ENCODE measurements around the gene TTN.

TTN gene

GRCh38 chr2:178584666-178585065 lies 222.6 kb downstream of the TTN start:
- TF ChIP-seq CTCF (IDR thresholded peaks at IDR 0.05) = no peak
- no peak for DNase-seq (ENCODE audit: low spot score)
- H3K27ac ChIP-seq = no peak overlapping the region
- H3K4me3 ChIP-seq = no peak overlapping the region

GRCh38 chr2:178579006-178579405 lies 228.2 kb downstream of the TTN start:
- TF ChIP-seq CTCF (IDR thresholded peaks at IDR 0.05) = no peak
- DNase-seq (ENCODE audit: low spot score) = no peak

GRCh38 chr2:178574789-178575188 lies 232.4 kb downstream of the TTN start:
- no peak for TF ChIP-seq CTCF (IDR thresholded peaks at IDR 0.05)
- DNase-seq (ENCODE audit: low spot score) = no peak
- no peak overlapping the region for H3K27ac ChIP-seq
- H3K4me3 ChIP-seq = no peak overlapping the region

More at GRCh38 chr2:178579006-178579405, 228.2 kb downstream of the TTN start:
- H3K27ac ChIP-seq = no peak overlapping the region
- H3K4me3 ChIP-seq = no peak overlapping the region

GRCh38 chr2:178568227-178568626 lies 239.0 kb downstream of the TTN start:
- Histone ChIP-seq H3K4me3 (no peak overlapping the region), H3K27ac (no peak overlapping the region)
- DNase-seq (ENCODE audit: low spot score) = no peak
- no peak for TF ChIP-seq CTCF (IDR thresholded peaks at IDR 0.05)

- no peak for DNase-seq (ENCODE audit: low spot score)
- TF ChIP-seq CTCF (IDR thresholded peaks at IDR 0.05) = no peak
- Histone ChIP-seq H3K4me3 (no peak overlapping the region), H3K27ac (no peak overlapping the region)
Measured at GRCh38 chr2:178553047-178553446, 254.2 kb downstream of the TTN start.

- no peak for TF ChIP-seq CTCF (IDR thresholded peaks at IDR 0.05)
- DNase-seq (ENCODE audit: low spot score) = no peak
- H3K27ac ChIP-seq = no peak overlapping the region
Measured at GRCh38 chr2:178550352-178550751, 256.9 kb downstream of the TTN start.

GRCh38 chr2:178542569-178542968 lies 264.7 kb downstream of the TTN start:
- no peak for DNase-seq (ENCODE audit: low spot score)
- Histone ChIP-seq H3K4me3 (no peak overlapping the region), H3K27ac (no peak overlapping the region)
- TF ChIP-seq CTCF (IDR thresholded peaks at IDR 0.05) = no peak

More at GRCh38 chr2:178550352-178550751, 256.9 kb downstream of the TTN start:
- H3K4me3 ChIP-seq = no peak overlapping the region
